A549 (cell line): Measurements from ENCODE around the gene ADAMTS19. TPM values are rescaled to one million over a fixed set of nuclear protein-coding genes. Genes with fewer than 3 reads are reported as not detected.

ENCODE experiments used
- ATAC-seq, 2 experiments: fragments of 200-7000 bp in 1 of 2; fragments of >200 bp in 1 of 2; cut with Nextera tagmentation in 1 of 2; cut with Tn5 transposase in 1 of 2; 3 replicates each; pipeline versions ENCODE4 v1.8.0 to v1.9.1; 2018 to 2020; ENCODE audit warnings: mild to moderate bottlenecking in 1 of 2, moderate library complexity in 1 of 2
- CTCF ChIA-PET: fragments of 300-600 bp; sonication (Branson Sonifier 250); formaldehyde crosslinking; extraction: SDS; loops from one replicate; lab custom pipeline; 2021; ENCODE audit warnings: antibody characterized with exemption, inconsistent platforms; lab: Yijun Ruan, JAX
- POLR2A ChIA-PET: fragments of 350-600 bp; formaldehyde crosslinking; extraction: SDS; loops from one replicate; lab custom pipeline; 2021; ENCODE audit warnings: antibody characterized with exemption, inconsistent platforms; lab: Yijun Ruan, JAX
- DNase-seq, 2 experiments: peaks; one replicate each; pipeline versions ENCODE4 v3.0.0 to v3.0.0-alpha.2; 2011 to 2016; ENCODE audit warnings: low read depth in 1 of 2, low spot score in 1 of 2
- FAIRE-seq: peaks from 2 replicates; lab custom pipeline; 2011; peaks lifted over from hg19 to GRCh38; lab: Jason Lieb, UNC
- H3K27ac ChIP-seq, 2 experiments: fragments of >200 bp; sonication (Bioruptor Twin); formaldehyde crosslinking; 3 replicates each; pipeline ENCODE4 v1.5.1; 2016 to 2017
- H3K4me1 ChIP-seq: fragments of >200 bp; sonication (Bioruptor Twin); formaldehyde crosslinking; 3 replicates; pipeline ENCODE4 v1.6.1; 2016
- H3K4me2 ChIP-seq: fragments of >200 bp; sonication (Bioruptor Twin); formaldehyde crosslinking; 3 replicates; pipeline ENCODE4 v1.6.1; 2016
- H3K4me3 ChIP-seq: fragments of >200 bp; sonication (Bioruptor Twin); formaldehyde crosslinking; 3 replicates; pipeline ENCODE4 v1.5.1; 2016
- H3K9me3 ChIP-seq: fragments of >200 bp; sonication (Bioruptor Twin); formaldehyde crosslinking; 3 replicates; pipeline ENCODE4 v1.6.1; 2016
- BCL3 ChIP-seq: fragments of >200 bp; sonication (Bioruptor Twin); formaldehyde crosslinking; IDR thresholded peaks from 3 replicates; pipeline ENCODE4 v1.6.1; 2016
- CBX2 ChIP-seq: fragments of 200-600 bp; sonication (generic); IDR thresholded peaks from 2 replicates; pipeline ENCODE4 v1.6.1; 2016; ENCODE audit warnings: low read depth, mild to moderate bottlenecking, borderline replicate concordance
- CBX8 ChIP-seq: fragments of 200-600 bp; sonication (generic); IDR thresholded peaks from 2 replicates; pipeline ENCODE4 v1.6.1; 2016
- CHD4 ChIP-seq: fragments of 200-600 bp; sonication (generic); IDR thresholded peaks from 2 replicates; pipeline ENCODE4 v1.6.1; 2016; ENCODE audit warnings: antibody characterized with exemption, mild to moderate bottlenecking, borderline replicate concordance
- ELK1 ChIP-seq: fragments of 150-350 bp; IDR thresholded peaks from 2 replicates; pipeline ENCODE4 v1.6.1; 2014; ENCODE audit warnings: low read depth, mild to moderate bottlenecking, low read length
- EP300 ChIP-seq, 2 experiments: fragments of >200 bp; sonication (Bioruptor Twin); formaldehyde crosslinking; IDR thresholded peaks; 2 replicates in 1 of 2; 3 replicates in 1 of 2; pipeline ENCODE4 v1.6.1; 2016 to 2017
- ESRRA ChIP-seq: fragments of 150-350 bp; IDR thresholded peaks from 2 replicates; pipeline ENCODE4 v1.6.1; 2014; ENCODE audit warnings: mild to moderate bottlenecking, low read length, borderline replicate concordance
- FOXS1 ChIP-seq: fragments of 250-450 bp; sonication (Bioruptor Pico); IDR thresholded peaks from 2 replicates; pipeline ENCODE4 v1.5.0; 2020; ENCODE audit warnings: mild to moderate bottlenecking, moderate library complexity
- HES2 ChIP-seq: fragments of >200 bp; sonication (Bioruptor Twin); formaldehyde crosslinking; IDR thresholded peaks from 2 replicates; pipeline ENCODE4 v1.6.1; 2016
- HEYL ChIP-seq: fragments of 250-450 bp; sonication (Bioruptor Pico); IDR thresholded peaks from 2 replicates; pipeline ENCODE4 v1.8.0; 2021; ENCODE audit warnings: mild to moderate bottlenecking, moderate library complexity
- JUN ChIP-seq, 2 experiments: fragments of >200 bp; sonication (Bioruptor Twin); formaldehyde crosslinking; IDR thresholded peaks; 2 replicates in 1 of 2; 3 replicates in 1 of 2; pipeline ENCODE4 v1.6.1; 2016 to 2017
- KDM1A ChIP-seq: fragments of 200-600 bp; sonication (generic); IDR thresholded peaks from 2 replicates; pipeline ENCODE4 v1.6.1; 2016; ENCODE audit warnings: low read depth, mild to moderate bottlenecking
- KDM5A ChIP-seq: fragments of 200-600 bp; sonication (generic); IDR thresholded peaks from 2 replicates; pipeline ENCODE4 v1.6.1; 2016; ENCODE audit warnings: antibody characterized with exemption, mild to moderate bottlenecking
- MAZ ChIP-seq: fragments of 150-350 bp; IDR thresholded peaks from 2 replicates; pipeline ENCODE4 v1.6.1; 2014; ENCODE audit warnings: antibody characterized with exemption, low read depth, low read length, borderline replicate concordance
- POLR2A ChIP-seq: IDR thresholded peaks from 2 replicates; pipeline ENCODE4 v1.6.1; 2012; ENCODE audit warnings: mild to moderate bottlenecking, low read length
- RCOR1 ChIP-seq: fragments of 150-350 bp; IDR thresholded peaks from 2 replicates; pipeline ENCODE4 v1.6.1; 2014; ENCODE audit warnings: antibody characterized with exemption, low read length, low read depth
- RNF2 ChIP-seq: fragments of 200-600 bp; sonication (generic); IDR thresholded peaks from 2 replicates; pipeline ENCODE4 v1.6.1; 2016; ENCODE audit warnings: low read depth, mild to moderate bottlenecking, antibody characterized with exemption, moderate library complexity, borderline replicate concordance
- TFCP2L1 ChIP-seq: fragments of 250-450 bp; sonication (Bioruptor Pico); IDR thresholded peaks from 2 replicates; pipeline ENCODE4 v1.5.0; 2021; ENCODE audit warnings: mild to moderate bottlenecking
- USF2 ChIP-seq: fragments of 450-650 bp; IDR thresholded peaks from 2 replicates; pipeline ENCODE4 v1.6.1; 2014; ENCODE audit warnings: antibody characterized with exemption
- ZNF302 ChIP-seq: fragments of 250-450 bp; sonication (Bioruptor Pico); IDR thresholded peaks from 2 replicates; pipeline ENCODE4 v1.9.0; 2021; ENCODE audit warnings: inconsistent platforms, mild to moderate bottlenecking, moderate library complexity
- ZSCAN20 ChIP-seq: fragments of 250-450 bp; sonication (Bioruptor Pico); IDR thresholded peaks from 2 replicates; pipeline ENCODE4 v1.8.0; 2022; ENCODE audit warnings: mild to moderate bottlenecking, moderate library complexity
- WGBS: methylation state at CpG from one replicate; pipeline ENCODE4 v1.1.6; 2017; ENCODE audit errors: missing lambda C conversion rate; 5-methylcytosine and 5-hydroxymethylcytosine counted together
- polyA plus RNA-seq, 4 experiments: library from polyadenylated mRNA; depleted of rRNA in 3 of 4; stranded (reverse); fragments of >200 nt; fragmentation: RNase III in 1 of 4; extraction: RNeasy Plus Mini Kit Qiagen cat#74134 plus additional on column Dnase treatment in 1 of 4; gene quantifications; 2 replicates in 3 of 4; 3 replicates in 1 of 4; pipeline ENCODE4 v1.2.3, GENCODE V29; 2011 to 2017
- TF ChIP-seq, protein P1 (sequence below): fragments of 250-450 bp; sonication (Bioruptor Pico); IDR thresholded peaks from 2 replicates; pipeline ENCODE4 v1.5.0; 2020; ENCODE audit warnings: low read depth, mild to moderate bottlenecking, moderate library complexity

The ADAMTS19 gene
- polyA plus RNA-seq, 2 of the 4 experiments (the other 2 are of a cell fraction): not detected

DNA sequence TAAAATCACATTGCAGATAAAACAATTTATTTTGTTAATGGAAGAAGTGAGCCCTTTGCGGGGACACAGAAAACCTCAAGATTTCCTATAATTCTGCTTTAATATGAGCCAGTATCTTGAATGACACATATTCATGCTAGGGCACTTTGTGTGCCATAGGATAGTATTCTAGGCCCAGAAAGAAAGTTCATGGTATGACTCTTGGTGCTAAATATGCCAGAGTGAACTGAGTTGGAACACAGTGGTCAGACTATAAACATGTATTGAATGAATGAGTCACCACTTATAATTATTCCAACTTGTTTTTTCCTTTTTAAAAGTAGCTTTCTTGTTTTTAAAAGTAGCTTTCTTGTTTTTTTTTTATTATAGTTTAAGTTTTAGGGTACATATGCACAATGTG, 46.0 kb downstream of the ADAMTS19 start (continued):
- TF ChIP-seq ZNF302 (no peak), RCOR1 (no peak), MAZ (no peak)

GRCh38 chr5:129506950-129507349, 46.9 kb downstream of the ADAMTS19 start:
- no peak overlapping the region for H3K4me2 ChIP-seq
- DNase-seq (no peak), FAIRE-seq (no peak), ATAC-seq (no peak)
- POLR2A ChIA-PET: no interaction called here
- no peaks in the 10 kb centered on the region for H3K9me3 ChIP-seq
- no peaks in the 10 kb centered on the region for H3K4me1 ChIP-seq
- H3K27ac ChIP-seq: no peak overlapping the region
- CTCF ChIA-PET: no interaction called here
- TF ChIP-seq EP300 (IDR thresholded peaks at IDR 0.05): no peak
- TF ChIP-seq RNF2: no peak
- TF ChIP-seq, protein P1, sequence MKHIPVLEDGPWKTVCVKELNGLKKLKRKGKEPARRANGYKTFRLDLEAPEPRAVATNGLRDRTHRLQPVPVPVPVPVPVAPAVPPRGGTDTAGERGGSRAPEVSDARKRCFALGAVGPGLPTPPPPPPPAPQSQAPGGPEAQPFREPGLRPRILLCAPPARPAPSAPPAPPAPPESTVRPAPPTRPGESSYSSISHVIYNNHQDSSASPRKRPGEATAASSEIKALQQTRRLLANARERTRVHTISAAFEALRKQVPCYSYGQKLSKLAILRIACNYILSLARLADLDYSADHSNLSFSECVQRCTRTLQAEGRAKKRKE (CRISPR knock-in tag): no peak
- no peak for TF ChIP-seq USF2
- no peak for TF ChIP-seq CBX8
- TF ChIP-seq CBX2: no peak
- TF ChIP-seq ESRRA: no peak
- no peak for TF ChIP-seq ELK1
- TF ChIP-seq ZSCAN20 (CRISPR knock-in tag): no peak
- TF ChIP-seq, all 56 proteins: peak for 0
- no peak overlapping the region for H3K4me3 ChIP-seq

DNA sequence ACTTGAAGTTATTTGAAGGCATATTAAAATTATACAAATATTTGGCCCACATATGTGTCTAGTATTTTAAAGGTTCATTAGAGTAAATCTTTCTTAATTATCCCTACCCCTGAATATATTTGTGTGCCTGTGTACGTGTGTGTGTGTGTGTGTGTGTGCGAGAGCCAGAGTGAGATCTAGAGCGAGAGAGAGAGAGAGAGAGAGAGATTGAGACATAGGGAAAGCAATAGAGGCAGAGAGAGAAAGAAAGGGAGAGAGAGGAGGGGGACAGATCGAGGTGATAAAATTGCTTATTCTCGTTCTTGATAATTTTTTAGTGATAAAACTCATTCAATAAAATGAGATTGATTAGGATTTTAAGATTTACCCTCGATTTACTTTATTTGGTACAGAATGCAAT, 47.4 kb downstream of the ADAMTS19 start:
- H3K4me2 ChIP-seq: no peak overlapping the region
- no peak for FAIRE-seq
- H3K9me3 ChIP-seq: no peaks in the 10 kb centered on the region
- ChIA-PET POLR2A (no interaction called here), CTCF (no interaction called here)
- 3% methylated on average over 6 of the region's 6 CpGs for WGBS
- no peak overlapping the region for H3K27ac ChIP-seq
- no peaks in the 10 kb centered on the region for H3K4me1 ChIP-seq
- no peak for DNase-seq
- ATAC-seq: no peak
- H3K4me3 ChIP-seq: no peak overlapping the region
- TF ChIP-seq JUN (IDR thresholded peaks at IDR 0.05) (no peak), TFCP2L1 (CRISPR knock-in tag) (no peak), ZSCAN20 (CRISPR knock-in tag) (no peak), BCL3 (no peak), MAZ (no peak), HES2 (no peak), POLR2A (no peak), KDM5A (no peak), FOXS1 (CRISPR knock-in tag) (no peak), CBX2 (no peak)

DNA sequence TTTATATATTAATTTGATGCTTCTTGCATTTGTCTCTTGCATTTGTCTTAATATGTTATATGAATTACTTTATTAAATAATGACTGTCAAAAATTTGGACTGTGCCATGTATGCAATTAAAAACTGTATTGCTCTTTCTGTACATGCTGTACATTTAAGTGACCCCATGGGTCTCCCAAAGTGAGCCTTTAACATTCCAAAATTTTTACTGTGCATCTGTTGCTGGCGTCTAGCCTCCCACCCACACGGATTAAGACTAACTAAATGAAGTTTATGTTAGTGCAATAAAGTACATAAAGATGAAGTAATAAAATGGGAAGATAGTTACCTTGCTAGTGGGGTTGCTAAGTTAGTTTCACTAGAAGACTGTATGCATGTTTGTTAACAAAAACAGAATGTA, 48.5 kb downstream of the ADAMTS19 start:
- TF ChIP-seq ELK1: no peak
- no peak for TF ChIP-seq KDM1A
- no peak for TF ChIP-seq HEYL (CRISPR knock-in tag)
- no peak for TF ChIP-seq USF2
- TF ChIP-seq CHD4: no peak
- no peak for TF ChIP-seq CBX8
- TF ChIP-seq FOXS1 (CRISPR knock-in tag): no peak
- ChIA-PET CTCF (no interaction called here), POLR2A (no interaction called here)
- FAIRE-seq (no peak), DNase-seq (no peak), ATAC-seq (no peak)
- no peak overlapping the region for H3K27ac ChIP-seq
- WGBS: 0% methylated on average over 2 of the region's 2 CpGs
- no peaks in the 10 kb centered on the region for H3K9me3 ChIP-seq
- H3K4me2 ChIP-seq: no peak overlapping the region
- no peaks in the 10 kb centered on the region for H3K4me1 ChIP-seq
- no peak overlapping the region for H3K4me3 ChIP-seq
